HEK293T (cell line): ENCODE results near the gene NDUFA3.

Source experiments
- CTCF ChIA-PET: fragments of 350-600 bp; formaldehyde crosslinking; extraction: SDS; loops from one replicate; lab custom pipeline; 2021; ENCODE audit warnings: antibody characterized with exemption, inconsistent platforms; lab: Yijun Ruan, JAX
- POLR2A ChIA-PET: fragments of 350-600 bp; formaldehyde crosslinking; extraction: SDS; loops from one replicate; lab custom pipeline; 2020; ENCODE audit warnings: antibody characterized with exemption, inconsistent platforms; lab: Yijun Ruan, JAX
- DNase-seq: peaks from one replicate; pipeline ENCODE4 v3.0.0; 2012; ENCODE audit warnings: mixed read lengths; ENCODE audit errors: extremely low spot score
- ARNT ChIP-seq: fragments of 450-650 bp; IDR thresholded peaks from 2 replicates; pipeline ENCODE4 v1.6.1; 2017; ENCODE audit warnings: mild to moderate bottlenecking
- BHLHE40 ChIP-seq: fragments of 450-650 bp; IDR thresholded peaks from 2 replicates; pipeline ENCODE4 v1.6.1; 2016; ENCODE audit warnings: mild to moderate bottlenecking, moderate library complexity, borderline replicate concordance
- CTBP1 ChIP-seq: fragments of 450-650 bp; IDR thresholded peaks from 2 replicates; pipeline ENCODE4 v1.6.1; 2016; ENCODE audit warnings: borderline replicate concordance
- ELF4 ChIP-seq: fragments of 450-650 bp; IDR thresholded peaks from 2 replicates; pipeline ENCODE4 v1.6.1; 2017; ENCODE audit warnings: antibody characterized with exemption
- FOXA1 ChIP-seq: fragments of 450-650 bp; IDR thresholded peaks from 2 replicates; pipeline ENCODE4 v1.6.1; 2016; ENCODE audit warnings: mild to moderate bottlenecking
- FOXK2 ChIP-seq: fragments of 450-650 bp; IDR thresholded peaks from 2 replicates; pipeline ENCODE4 v1.6.1; 2016; ENCODE audit warnings: mild to moderate bottlenecking
- FOXM1 ChIP-seq: fragments of 450-650 bp; IDR thresholded peaks from 2 replicates; pipeline ENCODE4 v1.6.1; 2017; ENCODE audit warnings: mild to moderate bottlenecking, borderline replicate concordance
- HDGF ChIP-seq: fragments of 450-650 bp; IDR thresholded peaks from 2 replicates; pipeline ENCODE4 v1.6.1; 2017; ENCODE audit warnings: antibody characterized with exemption, borderline replicate concordance
- L3MBTL2 ChIP-seq: fragments of 450-650 bp; conservative IDR thresholded peaks from 2 replicates; pipeline ENCODE4 v1.6.1; 2016; ENCODE audit warnings: mild to moderate bottlenecking
- LEF1 ChIP-seq: fragments of 450-650 bp; IDR thresholded peaks from 2 replicates; pipeline ENCODE4 v1.6.1; 2017; ENCODE audit warnings: mild to moderate bottlenecking, borderline replicate concordance
- NFRKB ChIP-seq: fragments of 450-650 bp; IDR thresholded peaks from 2 replicates; pipeline ENCODE4 v1.6.1; 2016; ENCODE audit warnings: mild to moderate bottlenecking, moderate library complexity
- PKNOX1 ChIP-seq: fragments of 450-650 bp; IDR thresholded peaks from 2 replicates; pipeline ENCODE4 v1.6.1; 2016
- SP1 ChIP-seq: fragments of 450-650 bp; IDR thresholded peaks from 2 replicates; pipeline ENCODE4 v1.6.1; 2017
- SUZ12 ChIP-seq: fragments of 450-650 bp; IDR thresholded peaks from 2 replicates; pipeline ENCODE4 v1.6.1; 2016; ENCODE audit warnings: mild to moderate bottlenecking
- TARDBP ChIP-seq: fragments of 450-650 bp; IDR thresholded peaks from 2 replicates; pipeline ENCODE4 v1.6.1; 2016
- ZNF384 ChIP-seq: fragments of 450-650 bp; IDR thresholded peaks from 2 replicates; pipeline ENCODE4 v1.6.1; 2016

Gene NDUFA3

GRCh38 chr19:54133312-54133956 lies 30.8 kb downstream of the NDUFA3 start:
- TF ChIP-seq HDGF: no peak
- no peak for TF ChIP-seq FOXK2
- TF ChIP-seq SUZ12: no peak
- TF ChIP-seq TARDBP: no peak
- no peak for TF ChIP-seq FOXA1
- POLR2A ChIA-PET: no interaction called here
- no peak for DNase-seq
- CTCF ChIA-PET: no interaction called here

GRCh38 chr19:54133957-54134590 lies 31.4 kb downstream of the NDUFA3 start:
- ChIA-PET POLR2A (no interaction called here), CTCF (no interaction called here)
- DNase-seq: no peak
- TF ChIP-seq SP1 (no peak), CTBP1 (no peak), NFRKB (no peak), ZNF384 (no peak), FOXA1 (no peak), ELF4 (no peak), SUZ12 (no peak), FOXM1 (no peak), PKNOX1 (no peak), LEF1 (no peak), ARNT (no peak), BHLHE40 (no peak), HDGF (no peak), FOXK2 (no peak), L3MBTL2 (no peak), TARDBP (no peak)

DNA sequence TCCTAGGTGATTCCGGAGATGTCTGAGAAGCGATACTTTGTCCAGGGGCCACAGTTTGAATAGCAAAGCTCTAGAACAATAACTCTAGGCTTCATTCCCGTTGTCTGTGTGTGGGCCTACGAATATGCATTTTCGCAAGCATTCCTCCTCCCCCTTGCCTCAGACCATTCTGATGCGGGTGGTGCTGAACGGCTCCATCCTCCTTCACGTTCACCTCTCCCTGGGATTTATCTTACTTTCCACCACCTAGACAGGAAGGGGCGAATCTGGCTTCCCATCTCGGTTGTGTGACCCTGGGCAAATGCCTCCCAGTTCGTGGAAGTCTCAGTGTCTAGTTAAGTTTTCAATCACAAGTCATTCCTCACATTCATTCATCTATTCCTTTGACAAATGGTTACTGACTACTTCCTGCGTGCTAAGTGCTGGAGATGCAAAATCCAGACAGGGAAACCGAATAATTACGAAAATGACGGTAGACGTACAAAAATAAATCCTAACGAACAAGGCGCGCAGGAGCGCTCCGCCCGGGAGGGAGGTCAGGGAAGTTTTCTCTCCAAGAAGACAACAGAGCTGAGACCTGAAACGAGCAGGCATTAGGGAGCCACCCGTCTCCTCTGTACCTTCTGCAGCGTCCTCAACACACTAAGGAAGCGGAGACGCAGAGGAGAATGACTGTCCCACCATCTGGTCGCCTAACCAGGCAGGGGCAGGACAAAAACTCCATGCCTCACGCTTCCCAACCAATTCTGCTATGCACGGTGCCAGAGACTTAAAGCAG lies 33.6 kb downstream of the NDUFA3 start:
- ChIA-PET CTCF (interaction anchor here (0.8 kb wide), 1 partner anchor 52 kb away, joined by 4 read pairs; no protein-coding TSS in a partner anchor), POLR2A (interaction anchor here (0.6 to 2.0 kb wide), 9 partner anchors 10 to 65 kb away, joined by 3 to 14 read pairs (median 4); partner anchors contain the start of genes MBOAT7, PRPF31 and TFPT)
- no peak for DNase-seq
- TF ChIP-seq HDGF: no peak
- no peak for TF ChIP-seq FOXK2
- TF ChIP-seq TARDBP: no peak
- TF ChIP-seq ELF4: no peak
- TF ChIP-seq ZNF384: no peak
- no peak for TF ChIP-seq FOXA1
- TF ChIP-seq SUZ12: no peak
- TF ChIP-seq CTBP1: no peak
- TF ChIP-seq PKNOX1: no peak
- TF ChIP-seq SP1: no peak
- no peak for TF ChIP-seq BHLHE40
- no peak for TF ChIP-seq FOXM1
- TF ChIP-seq LEF1: no peak
- TF ChIP-seq NFRKB: no peak
- TF ChIP-seq L3MBTL2: no peak; the same call in 1 of the 2 replicates
- TF ChIP-seq ARNT: no peak

GRCh38 chr19:54136864-54137698 lies 34.4 kb downstream of the NDUFA3 start:
- DNase-seq: peak; percentile 96
- POLR2A ChIA-PET: interaction anchor here (0.6 to 2.0 kb wide), 18 partner anchors 10 to 157 kb away, joined by 3 to 14 read pairs (median 4); partner anchors contain the start of genes LENG1, MBOAT7, NDUFA3 and PRPF31
- CTCF ChIA-PET: interaction anchor here (0.8 kb wide), 1 partner anchor 51 kb away, joined by 4 read pairs; no protein-coding TSS in a partner anchor
- TF ChIP-seq ZNF384: no peak
- peak; percentile 61 for TF ChIP-seq SP1
- TF ChIP-seq L3MBTL2: peak; percentile 39; the same call in 1 of the 2 replicates
- TF ChIP-seq PKNOX1: peak; percentile 99

- POLR2A ChIA-PET: interaction anchor here (0.9 to 2.0 kb wide), 14 partner anchors 11 to 63 kb away, joined by 3 to 14 read pairs (median 4); partner anchors contain the start of genes LENG1, MBOAT7, NDUFA3 and PRPF31
- CTCF ChIA-PET: no interaction called here
- TF ChIP-seq NFRKB (peak; percentile 70), SP1 (no peak), PKNOX1 (no peak), BHLHE40 (no peak)
- no peak for DNase-seq
Observed at GRCh38 chr19:54137699-54138488, 35.2 kb downstream of the NDUFA3 start, which contains the start of gene CNOT3. Gene CNOT3 (plus strand): TSS chr19:54137762. CDS start chr19:54142979, 5,217 bp downstream.
